Thyroid gland (tissue), 4 donors: ENCODE results near the gene B3GALT6. TPM values are rescaled to one million over a fixed set of nuclear protein-coding genes. Genes with fewer than 3 reads are reported as not detected.

Source experiments
- DNase-seq, 2 donors: peaks; one replicate each; pipeline ENCODE4 v3.0.0-alpha.2; 2019
- H3K27ac ChIP-seq, 3 donors: fragments of 200-600 bp; sonication (generic); 1 replicate in 2 of 3; 2 replicates in 1 of 3; pipeline ENCODE4 v1.5.1; 2016 to 2019; ENCODE audit warnings: mild to moderate bottlenecking in 1 of 3, moderate library complexity in 1 of 3
- H3K27me3 ChIP-seq: fragments of 200-600 bp; sonication (generic); one replicate; pipeline ENCODE4 v1.5.1; 2019
- H3K36me3 ChIP-seq, 2 donors: fragments of 200-600 bp; sonication (generic); one replicate each; pipeline ENCODE4 v1.5.1; 2016 to 2019
- H3K4me1 ChIP-seq, 2 donors: fragments of 200-600 bp; sonication (generic); one replicate each; pipeline ENCODE4 v1.5.1; 2017 to 2019
- H3K4me3 ChIP-seq, 3 donors: fragments of 200-600 bp; sonication (generic); replicated peaks in 1 of 3; 1 replicate in 2 of 3; 2 replicates in 1 of 3; pipeline ENCODE4 v1.5.1; 2016; ENCODE audit warnings: mild to moderate bottlenecking in 1 of 3
- H3K9me3 ChIP-seq: fragments of 200-600 bp; sonication (generic); one replicate; pipeline ENCODE4 v1.5.1; 2017
- POLR2A ChIP-seq, 2 donors: fragments of 450-650 bp; IDR thresholded peaks; one replicate each; pipeline ENCODE4 v1.6.1; 2017; ENCODE audit warnings: antibody characterized with exemption in 2 of 2, mild to moderate bottlenecking in 2 of 2, moderate library complexity in 1 of 2
- WGBS, 2 donors: methylation state at CpG; one replicate each; pipeline ENCODE4 v1.1.5; 2017; 5-methylcytosine and 5-hydroxymethylcytosine counted together
- intact Hi-C: fragments of 100-400 bp; cut with DNase I; formaldehyde crosslinking; loops from one replicate; pipeline ENCODE4 v1.15.1; 2023
- total RNA-seq, 4 donors: library from RNA; depleted of rRNA; stranded (reverse); fragments of >200 nt; gene quantifications; one replicate each; pipeline ENCODE4 v1.2.3, GENCODE V29; 2016
- TF ChIP-seq, protein P1 (sequence below), 6 experiments: fragments of 200-600 bp in 3 of 6; fragments of 450-650 bp in 3 of 6; sonication (generic) in 3 of 6; IDR thresholded peaks; one replicate each; pipeline ENCODE4 v1.5.1; 2016 to 2019; ENCODE audit warnings: antibody characterized with exemption in 6 of 6, mild to moderate bottlenecking in 2 of 6, inconsistent platforms in 1 of 6, moderate library complexity in 1 of 6

B3GALT6 gene
- total RNA-seq, 4 donors from 2014 or later: 18.0 to 32.2 (median 25.5) TPM

DNA sequence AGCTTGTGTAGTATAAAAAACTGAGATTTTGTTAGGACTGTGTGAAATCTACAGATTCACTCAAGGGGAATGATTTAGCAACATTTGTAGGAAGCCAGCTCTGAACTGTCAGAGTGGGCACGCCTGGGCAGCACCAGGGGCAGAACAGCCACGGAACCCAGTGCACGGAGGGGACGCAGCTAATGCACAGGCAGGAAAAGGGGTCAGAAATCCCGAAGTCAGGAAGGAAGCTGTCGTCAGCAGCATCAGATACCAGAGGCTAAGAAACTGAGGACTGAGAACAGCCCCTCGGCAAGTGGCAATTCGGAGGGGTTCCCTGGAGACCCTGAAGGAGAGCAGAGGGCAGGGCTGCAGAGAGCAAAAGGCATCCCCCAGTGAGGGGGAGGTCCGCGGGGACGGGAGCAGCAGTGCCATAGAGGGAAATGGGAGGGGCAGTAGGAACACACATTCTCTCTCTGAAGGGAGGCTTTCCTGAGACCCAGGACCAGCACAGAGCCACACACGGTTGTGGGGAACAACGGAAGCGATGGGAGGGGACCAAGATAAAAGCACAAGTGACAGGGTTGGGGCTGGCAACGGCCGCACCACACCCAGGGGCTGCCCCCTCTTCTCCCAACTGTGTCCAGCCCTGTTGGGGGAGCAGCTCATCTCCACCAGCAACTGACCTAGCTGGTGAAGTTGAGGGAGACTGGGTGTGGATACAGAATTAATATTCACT, 29.0 kb downstream of the B3GALT6 start:
- peaks cover 25 to 41% of the 10 kb centered on the region in 2 donors for H3K36me3 ChIP-seq
- no peak overlapping the region for H3K27ac ChIP-seq
- intact Hi-C loops: no loop called here
- no peak for DNase-seq
- H3K9me3 ChIP-seq: no peaks in the 10 kb centered on the region
- no peak overlapping the region for H3K4me3 ChIP-seq
- TF ChIP-seq POLR2A (IDR thresholded peaks at IDR 0.05): no peak
- TF ChIP-seq, protein P1, sequence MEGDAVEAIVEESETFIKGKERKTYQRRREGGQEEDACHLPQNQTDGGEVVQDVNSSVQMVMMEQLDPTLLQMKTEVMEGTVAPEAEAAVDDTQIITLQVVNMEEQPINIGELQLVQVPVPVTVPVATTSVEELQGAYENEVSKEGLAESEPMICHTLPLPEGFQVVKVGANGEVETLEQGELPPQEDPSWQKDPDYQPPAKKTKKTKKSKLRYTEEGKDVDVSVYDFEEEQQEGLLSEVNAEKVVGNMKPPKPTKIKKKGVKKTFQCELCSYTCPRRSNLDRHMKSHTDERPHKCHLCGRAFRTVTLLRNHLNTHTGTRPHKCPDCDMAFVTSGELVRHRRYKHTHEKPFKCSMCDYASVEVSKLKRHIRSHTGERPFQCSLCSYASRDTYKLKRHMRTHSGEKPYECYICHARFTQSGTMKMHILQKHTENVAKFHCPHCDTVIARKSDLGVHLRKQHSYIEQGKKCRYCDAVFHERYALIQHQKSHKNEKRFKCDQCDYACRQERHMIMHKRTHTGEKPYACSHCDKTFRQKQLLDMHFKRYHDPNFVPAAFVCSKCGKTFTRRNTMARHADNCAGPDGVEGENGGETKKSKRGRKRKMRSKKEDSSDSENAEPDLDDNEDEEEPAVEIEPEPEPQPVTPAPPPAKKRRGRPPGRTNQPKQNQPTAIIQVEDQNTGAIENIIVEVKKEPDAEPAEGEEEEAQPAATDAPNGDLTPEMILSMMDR (IDR thresholded peaks at IDR 0.05): no peak
- 74 to 81% methylated on average over 16 of the region's 16 CpGs for WGBS, 2 donors
- no peaks in the 10 kb centered on the region for H3K4me1 ChIP-seq
- no peaks in the 10 kb centered on the region for H3K27me3 ChIP-seq

GRCh38 chr1:1262071-1262470, 30.0 kb downstream of the B3GALT6 start:
- intact Hi-C loops: no loop called here

DNA sequence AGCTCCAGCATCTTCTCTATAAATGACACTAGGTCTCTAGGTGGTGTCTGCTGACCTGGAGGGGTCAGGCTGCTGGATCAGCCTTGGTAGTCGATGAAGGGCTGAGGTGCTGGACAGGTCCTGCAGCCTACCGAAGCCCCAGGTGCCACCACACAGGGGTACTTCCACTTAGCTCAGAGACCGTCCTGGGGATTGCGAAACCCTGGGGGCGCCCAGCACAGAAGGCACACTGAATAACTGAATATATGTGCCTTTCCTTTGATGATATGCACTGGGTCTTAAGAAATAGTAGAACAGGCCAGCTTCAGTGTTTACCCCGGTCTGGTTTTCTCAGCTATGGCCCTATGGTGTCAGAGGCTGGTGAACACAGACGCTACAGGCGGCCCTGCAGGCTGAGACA, 30.7 kb downstream of the B3GALT6 start:
- Histone ChIP-seq H3K9me3 (no peaks in the 10 kb centered on the region), H3K36me3 (peaks cover 21 to 47% of the 10 kb centered on the region in 2 donors), H3K27me3 (no peaks in the 10 kb centered on the region), H3K4me3 (no peak overlapping the region), H3K4me1 (no peaks in the 10 kb centered on the region), H3K27ac (no peak overlapping the region)
- TF ChIP-seq POLR2A (IDR thresholded peaks at IDR 0.05): no peak
- TF ChIP-seq, protein P1 (IDR thresholded peaks at IDR 0.05): no peak
- no peak for DNase-seq
- 92 to 100% methylated on average over 3 to 7 of the region's 8 CpGs for WGBS, 2 donors
- intact Hi-C loops: no loop called here

More at GRCh38 chr1:1262071-1262470, 30.0 kb downstream of the B3GALT6 start:
- no peak for TF ChIP-seq POLR2A (IDR thresholded peaks at IDR 0.05)
- WGBS, 2 donors: 96 to 98% methylated on average over 17 of the region's 17 CpGs
- no peak overlapping the region for H3K4me3 ChIP-seq
- no peak overlapping the region for H3K27ac ChIP-seq
- no peak for DNase-seq
- H3K9me3 ChIP-seq: no peaks in the 10 kb centered on the region
- H3K4me1 ChIP-seq: no peaks in the 10 kb centered on the region
- H3K36me3 ChIP-seq: peaks cover 21 to 40% of the 10 kb centered on the region in 2 donors
- H3K27me3 ChIP-seq: no peaks in the 10 kb centered on the region

GRCh38 chr1:1264026-1264425, 32.0 kb downstream of the B3GALT6 start:
- no peak for TF ChIP-seq POLR2A (IDR thresholded peaks at IDR 0.05)
- TF ChIP-seq, protein P1 (IDR thresholded peaks at IDR 0.05): no peak
- no peak for DNase-seq
- 86 to 91% methylated on average over 9 of the region's 9 CpGs for WGBS, 2 donors
- H3K9me3 ChIP-seq: no peaks in the 10 kb centered on the region
- no peaks in the 10 kb centered on the region for H3K4me1 ChIP-seq
- no peak overlapping the region for H3K4me3 ChIP-seq
- H3K36me3 ChIP-seq: peaks cover 21 to 48% of the 10 kb centered on the region in 2 donors
- no peak overlapping the region for H3K27ac ChIP-seq
- intact Hi-C loops: no loop called here
- no peaks in the 10 kb centered on the region for H3K27me3 ChIP-seq

DNA sequence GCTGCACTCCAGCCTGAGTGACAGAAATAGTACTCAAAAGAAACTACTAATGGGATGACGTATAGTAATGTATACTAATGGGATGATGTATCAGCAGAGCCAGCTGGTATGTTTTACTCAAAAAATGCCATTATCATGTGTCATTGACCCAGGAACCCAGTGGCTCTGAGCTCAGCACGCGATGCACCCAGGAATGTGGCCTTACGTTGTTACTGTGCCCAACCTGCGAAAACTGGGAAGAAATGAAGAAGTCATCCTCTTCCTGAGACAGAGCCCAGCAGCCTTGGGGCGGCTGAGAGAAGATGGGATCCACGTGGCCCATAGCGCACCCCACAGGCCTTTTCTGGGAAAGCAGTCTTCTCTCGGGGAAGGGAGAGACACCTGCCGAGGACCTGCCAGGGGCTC, 32.8 kb downstream of the B3GALT6 start:
- 88 to 89% methylated on average over 10 of the region's 10 CpGs for WGBS, 2 donors
- Histone ChIP-seq H3K36me3 (peaks cover 21 to 48% of the 10 kb centered on the region in 2 donors), H3K27ac (no peak overlapping the region), H3K9me3 (no peaks in the 10 kb centered on the region), H3K4me1 (no peaks in the 10 kb centered on the region), H3K27me3 (no peaks in the 10 kb centered on the region), H3K4me3 (no peak overlapping the region)
- intact Hi-C loops: no loop called here
- TF ChIP-seq, protein P1 (IDR thresholded peaks at IDR 0.05): no peak
- TF ChIP-seq POLR2A (IDR thresholded peaks at IDR 0.05): no peak
- no peak for DNase-seq
